Measurements from ENCODE around the gene COG5. TPM values are rescaled to one million over a fixed set of nuclear protein-coding genes. Genes with fewer than 3 reads are reported as not detected.
"Not testable (repeated sequence)": the region's sequence is repeated elsewhere in the genome, so short reads cannot be mapped to it uniquely, and the experiment has no call there.

Gene COG5
- polyA plus RNA-seq, 3 donors, result 8.8 to 11.1 (median 9.8) TPM

GRCh38 chr7:107268594-107268993 is 295.1 kb downstream of the COG5 start:
- H3K27ac ChIP-seq (ENCODE audit: low read depth, low read length), result no peak overlapping the region
- WGBS, 3 donors, result 96 to 97% (median 97%) methylated on average over 2 of the region's 2 CpGs

- no peak overlapping the region for H3K27ac ChIP-seq (ENCODE audit: low read depth, low read length)
- WGBS, 3 donors, result 62 to 94% (median 93%) methylated on average over 1 of the region's 1 CpG
These were observed 296.6 kb downstream of the COG5 start for GRCh38 chr7:107267138-107267537.

- no peak overlapping the region for H3K27ac ChIP-seq (ENCODE audit: low read depth, low read length)
These were observed 299.0 kb downstream of the COG5 start for GRCh38 chr7:107264723-107265122.

- no peak overlapping the region for H3K27ac ChIP-seq (ENCODE audit: low read depth, low read length)
- 65 to 81% (median 81%) methylated on average over 2 of the region's 2 CpGs for WGBS, 3 donors
These were observed 300.9 kb downstream of the COG5 start for GRCh38 chr7:107262857-107263256.

- WGBS, 3 donors, result 96% methylated on average over 5 of the region's 5 CpGs
- no peak overlapping the region for H3K27ac ChIP-seq (ENCODE audit: low read depth, low read length)
These were observed 305.0 kb downstream of the COG5 start for GRCh38 chr7:107258737-107259136.

- no peak overlapping the region for H3K27ac ChIP-seq (ENCODE audit: low read depth, low read length)
- 80 to 98% (median 96%) methylated on average over 4 of the region's 4 CpGs for WGBS, 3 donors
These were observed 308.1 kb downstream of the COG5 start for GRCh38 chr7:107255602-107256001.

- H3K27ac ChIP-seq (ENCODE audit: low read depth, low read length), result no peak overlapping the region
- 97 to 98% (median 98%) methylated on average over 5 of the region's 5 CpGs for WGBS, 3 donors
These were observed 309.2 kb downstream of the COG5 start for GRCh38 chr7:107254398-107254985.

GRCh38 chr7:107253599-107253998 is 310.1 kb downstream of the COG5 start:
- H3K27ac ChIP-seq (ENCODE audit: low read depth, low read length), result no peak overlapping the region
- WGBS, 3 donors, result 90 to 94% (median 92%) methylated on average over 3 of the region's 3 CpGs

GRCh38 chr7:107251963-107252362 is 311.8 kb downstream of the COG5 start:
- 84 to 91% (median 88%) methylated on average over 3 of the region's 3 CpGs for WGBS, 3 donors
- no peak overlapping the region for H3K27ac ChIP-seq (ENCODE audit: low read depth, low read length)

GRCh38 chr7:107248551-107249316 is 315.0 kb downstream of the COG5 start:
- WGBS, 3 donors, result 96 to 99% (median 98%) methylated on average over 5 of the region's 5 CpGs
- H3K27ac ChIP-seq (ENCODE audit: low read depth, low read length), result no peak overlapping the region

GRCh38 chr7:107246836-107247235 is 316.9 kb downstream of the COG5 start:
- H3K27ac ChIP-seq (ENCODE audit: low read depth, low read length), result not testable (repeated sequence)
- 96 to 100% (median 97%) methylated on average over 3 of the region's 3 CpGs for WGBS, 3 donors

- no peak overlapping the region for H3K27ac ChIP-seq (ENCODE audit: low read depth, low read length)
- WGBS, 3 donors, result 95 to 98% (median 97%) methylated on average over 2 of the region's 2 CpGs
These were observed 319.1 kb downstream of the COG5 start for GRCh38 chr7:107244613-107245012.

GRCh38 chr7:107242267-107242666 is 321.5 kb downstream of the COG5 start:
- WGBS, 3 donors, result 98 to 99% (median 98%) methylated on average over 4 of the region's 4 CpGs
- no peak overlapping the region for H3K27ac ChIP-seq (ENCODE audit: low read depth, low read length)

GRCh38 chr7:107237451-107237850 is 326.3 kb downstream of the COG5 start:
- H3K27ac ChIP-seq (ENCODE audit: low read depth, low read length), result no peak overlapping the region
- WGBS, 3 donors, result 95 to 99% (median 97%) methylated on average over 4 of the region's 4 CpGs

- H3K27ac ChIP-seq (ENCODE audit: low read depth, low read length), result no peak overlapping the region
These were observed 326.9 kb downstream of the COG5 start for GRCh38 chr7:107236862-107237261.

GRCh38 chr7:107234436-107234835 is 329.3 kb downstream of the COG5 start:
- WGBS, 3 donors, result 82 to 87% (median 86%) methylated on average over 3 of the region's 3 CpGs
- no peak overlapping the region for H3K27ac ChIP-seq (ENCODE audit: low read depth, low read length)

GRCh38 chr7:107233981-107234380 is 329.7 kb downstream of the COG5 start:
- 80 to 96% (median 95%) methylated on average over 1 of the region's 1 CpG for WGBS, 3 donors
- H3K27ac ChIP-seq (ENCODE audit: low read depth, low read length), result no peak overlapping the region

GRCh38 chr7:107233174-107233573 is 330.5 kb downstream of the COG5 start:
- 86 to 95% (median 89%) methylated on average over 4 of the region's 4 CpGs for WGBS, 3 donors
- H3K27ac ChIP-seq (ENCODE audit: low read depth, low read length), result no peak overlapping the region

- H3K27ac ChIP-seq (ENCODE audit: low read depth, low read length), result no peak overlapping the region
- WGBS, 3 donors, result 81 to 94% (median 84%) methylated on average over 7 of the region's 7 CpGs
These were observed 331.1 kb downstream of the COG5 start for GRCh38 chr7:107232568-107233090.

- 97% methylated on average over 3 of the region's 3 CpGs for WGBS, 3 donors
These were observed 333.4 kb downstream of the COG5 start for GRCh38 chr7:107230334-107230733.

More at GRCh38 chr7:107230334-107230733, 333.4 kb downstream of the COG5 start:
- H3K27ac ChIP-seq (ENCODE audit: low read depth, low read length), result no peak overlapping the region
